D721Med (cell line): ENCODE data around the gene STARD9.

Experiments used
- DNase-seq: peaks from one replicate; pipeline ENCODE4 v3.0.0; 2011; ENCODE audit warnings: low spot score; ENCODE audit not compliant: insufficient read length
- FAIRE-seq: peaks from 2 replicates; lab custom pipeline; 2011; peaks lifted over from hg19 to GRCh38; lab: Jason Lieb, UNC
- TF ChIP-seq, protein P1 (sequence below): IDR thresholded peaks from 2 replicates; pipeline ENCODE4 v1.5.1; 2012; ENCODE audit warnings: mild to moderate bottlenecking, control low read depth; ENCODE audit not compliant: insufficient read depth; ENCODE audit errors: missing control alignments

STARD9 gene

GRCh38 chr15:42627485-42627884 lies 52.1 kb downstream of the STARD9 start:
- FAIRE-seq = peak; percentile 55

DNA sequence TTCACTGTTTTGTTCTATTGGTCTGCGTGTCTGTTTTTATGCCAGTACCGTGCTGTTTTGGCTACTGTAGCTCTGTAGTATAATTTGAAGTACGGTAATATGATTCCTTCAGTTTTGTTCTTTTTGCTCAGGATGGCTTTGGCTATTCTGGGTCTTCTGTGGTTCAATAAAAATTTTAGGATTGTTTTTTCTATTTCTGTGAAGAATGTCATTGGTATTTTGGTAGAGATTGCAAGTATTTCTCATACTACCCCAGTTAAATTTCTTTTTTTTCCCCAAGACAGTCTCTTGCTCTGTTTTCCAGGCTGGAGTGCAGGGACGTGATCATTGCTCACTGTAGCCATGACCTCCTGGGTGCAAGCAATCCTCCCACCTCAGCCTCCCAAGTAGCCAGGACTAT lies 53.4 kb downstream of the STARD9 start:
- FAIRE-seq = no peak
- DNase-seq = no peak
- TF ChIP-seq, protein P1, sequence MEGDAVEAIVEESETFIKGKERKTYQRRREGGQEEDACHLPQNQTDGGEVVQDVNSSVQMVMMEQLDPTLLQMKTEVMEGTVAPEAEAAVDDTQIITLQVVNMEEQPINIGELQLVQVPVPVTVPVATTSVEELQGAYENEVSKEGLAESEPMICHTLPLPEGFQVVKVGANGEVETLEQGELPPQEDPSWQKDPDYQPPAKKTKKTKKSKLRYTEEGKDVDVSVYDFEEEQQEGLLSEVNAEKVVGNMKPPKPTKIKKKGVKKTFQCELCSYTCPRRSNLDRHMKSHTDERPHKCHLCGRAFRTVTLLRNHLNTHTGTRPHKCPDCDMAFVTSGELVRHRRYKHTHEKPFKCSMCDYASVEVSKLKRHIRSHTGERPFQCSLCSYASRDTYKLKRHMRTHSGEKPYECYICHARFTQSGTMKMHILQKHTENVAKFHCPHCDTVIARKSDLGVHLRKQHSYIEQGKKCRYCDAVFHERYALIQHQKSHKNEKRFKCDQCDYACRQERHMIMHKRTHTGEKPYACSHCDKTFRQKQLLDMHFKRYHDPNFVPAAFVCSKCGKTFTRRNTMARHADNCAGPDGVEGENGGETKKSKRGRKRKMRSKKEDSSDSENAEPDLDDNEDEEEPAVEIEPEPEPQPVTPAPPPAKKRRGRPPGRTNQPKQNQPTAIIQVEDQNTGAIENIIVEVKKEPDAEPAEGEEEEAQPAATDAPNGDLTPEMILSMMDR = no peak

More at GRCh38 chr15:42627485-42627884, 52.1 kb downstream of the STARD9 start:
- DNase-seq = no peak
- TF ChIP-seq, protein P1 = no peak

GRCh38 chr15:42632105-42632675 lies 56.8 kb downstream of the STARD9 start:
- TF ChIP-seq, protein P1 = no peak
- DNase-seq = no peak
- FAIRE-seq = no peak

- no peak for FAIRE-seq
- no peak for DNase-seq
- TF ChIP-seq, protein P1 = no peak
Observed at GRCh38 chr15:42640109-42640508, 64.7 kb downstream of the STARD9 start.

DNA sequence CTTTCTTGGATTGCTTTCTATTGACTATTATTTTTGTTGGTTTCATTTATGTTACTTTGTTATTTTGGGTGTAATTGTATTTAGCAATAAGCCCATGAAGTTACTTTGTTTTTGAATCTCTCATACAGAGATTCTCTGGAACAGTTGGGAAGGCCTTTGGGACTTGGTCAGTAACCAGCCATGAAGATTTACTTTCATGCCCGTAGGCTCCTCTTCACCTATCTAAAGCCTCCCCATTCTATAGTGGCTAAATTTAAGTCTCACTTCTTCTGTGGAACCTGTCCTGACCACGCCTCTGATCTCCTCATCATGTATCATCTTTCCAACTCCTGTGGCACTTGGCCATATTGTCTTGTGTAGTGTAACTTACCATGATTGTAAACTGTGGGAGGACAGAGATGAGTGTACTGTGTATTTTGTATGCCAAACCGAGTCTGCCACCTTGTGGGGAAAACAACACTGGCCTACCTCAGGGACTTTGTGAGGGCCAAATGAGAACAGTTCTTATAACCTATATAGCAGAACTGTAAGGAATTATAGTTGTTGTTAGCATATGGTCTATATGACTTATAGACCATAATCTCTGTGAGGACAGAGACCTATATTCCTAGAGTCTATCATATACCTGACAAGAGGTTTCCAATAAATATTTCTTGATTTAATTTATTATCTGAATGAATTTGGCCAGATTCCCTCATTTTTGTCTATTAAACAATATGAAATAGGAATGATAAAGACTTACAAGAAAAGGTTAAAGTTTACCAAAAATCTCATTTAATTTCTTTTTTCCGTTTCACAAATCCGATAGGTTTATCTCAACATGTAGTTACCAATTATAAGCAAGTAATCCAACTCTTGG lies 75.0 kb downstream of the STARD9 start:
- TF ChIP-seq, protein P1 = peak; percentile 75
- FAIRE-seq (peak; percentile 44), DNase-seq (no peak)

DNA sequence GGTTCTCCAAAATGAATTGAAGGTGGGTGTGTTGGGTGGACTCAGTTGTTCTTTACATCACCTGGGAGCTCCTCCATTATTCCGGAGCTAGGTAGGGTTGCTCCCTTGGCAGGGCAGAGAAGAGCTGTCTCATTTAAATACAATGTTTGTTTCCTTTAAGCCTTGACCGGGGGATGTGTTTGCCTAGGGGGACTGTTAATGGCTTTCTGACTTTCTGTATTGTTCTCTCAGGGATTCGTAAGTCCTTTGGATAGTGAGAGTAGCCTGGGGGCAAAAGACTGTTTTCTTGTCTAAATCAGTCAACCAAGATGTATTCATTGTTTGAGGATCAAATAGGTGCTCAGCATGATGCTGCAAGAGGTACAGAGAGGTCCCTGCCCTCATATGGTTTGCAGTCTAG lies 90.4 kb downstream of the STARD9 start:
- DNase-seq (no peak), FAIRE-seq (no peak)
- TF ChIP-seq, protein P1 = no peak

DNA sequence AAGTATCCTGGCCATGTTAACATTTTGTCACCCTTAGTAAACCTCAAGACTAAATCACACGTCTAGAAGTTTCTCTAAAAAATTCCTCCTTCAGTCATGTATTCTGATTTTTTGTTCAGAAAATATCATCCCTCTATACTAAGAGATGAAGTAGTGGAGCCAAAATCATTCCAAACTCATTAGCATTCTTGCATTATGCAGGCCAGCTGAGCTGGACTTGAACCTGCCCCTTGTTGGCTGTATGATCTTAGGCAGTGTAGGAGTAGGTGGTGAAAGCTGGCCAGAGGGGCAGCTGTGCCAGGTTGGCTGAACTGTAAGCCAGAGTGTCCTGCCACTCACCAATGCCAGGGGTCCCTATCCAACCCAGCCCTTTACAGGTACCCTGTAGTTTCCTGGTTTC lies 92.4 kb downstream of the STARD9 start:
- DNase-seq = no peak
- TF ChIP-seq, protein P1 = no peak
- no peak for FAIRE-seq
